ENCODE results near the gene TMPRSS4.

DNA sequence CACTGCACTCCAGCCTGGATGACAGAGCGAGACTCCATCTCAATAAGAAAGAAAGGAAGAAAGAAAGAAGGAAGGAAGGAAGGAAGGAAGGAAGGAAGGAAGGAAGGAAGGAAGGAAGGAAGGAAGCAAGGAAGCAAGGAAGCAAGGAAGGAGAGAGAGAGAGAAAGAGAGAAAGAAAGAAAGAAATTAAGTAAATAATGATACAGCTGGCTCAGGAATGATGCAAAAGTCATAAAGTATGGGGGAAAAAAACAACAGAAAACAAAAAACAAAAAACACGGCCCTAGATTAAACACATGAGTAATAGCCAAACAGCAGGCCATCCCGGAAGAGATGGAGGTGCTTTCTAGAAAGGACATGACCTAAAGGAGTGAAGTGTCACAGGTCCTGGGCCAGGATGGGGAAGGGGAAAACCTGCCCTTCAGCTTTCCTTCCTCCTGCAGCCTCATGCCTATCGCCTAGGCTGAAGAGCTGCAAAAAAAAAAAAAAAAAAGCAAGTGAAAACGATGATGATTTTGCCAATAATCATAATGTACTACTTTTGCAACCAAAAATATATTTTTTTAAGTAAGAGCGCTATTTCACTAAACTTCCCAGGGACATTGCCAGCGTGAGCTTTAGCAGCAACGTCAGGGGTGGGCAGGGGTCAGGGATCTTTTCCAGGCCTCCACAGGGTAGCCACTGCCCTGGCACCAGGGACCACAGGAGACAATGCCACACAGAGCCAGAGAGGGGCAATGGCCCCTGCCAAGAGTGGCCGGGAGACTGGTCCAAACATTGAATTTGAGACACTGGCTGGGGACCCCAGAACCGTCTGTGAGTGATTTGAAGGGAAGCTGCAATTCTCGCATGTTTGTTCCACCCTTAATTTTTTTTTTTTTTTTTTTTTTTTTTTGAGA, 28.2 kb upstream of the TMPRSS4 start:
- TF ChIP-seq, protein P1, sequence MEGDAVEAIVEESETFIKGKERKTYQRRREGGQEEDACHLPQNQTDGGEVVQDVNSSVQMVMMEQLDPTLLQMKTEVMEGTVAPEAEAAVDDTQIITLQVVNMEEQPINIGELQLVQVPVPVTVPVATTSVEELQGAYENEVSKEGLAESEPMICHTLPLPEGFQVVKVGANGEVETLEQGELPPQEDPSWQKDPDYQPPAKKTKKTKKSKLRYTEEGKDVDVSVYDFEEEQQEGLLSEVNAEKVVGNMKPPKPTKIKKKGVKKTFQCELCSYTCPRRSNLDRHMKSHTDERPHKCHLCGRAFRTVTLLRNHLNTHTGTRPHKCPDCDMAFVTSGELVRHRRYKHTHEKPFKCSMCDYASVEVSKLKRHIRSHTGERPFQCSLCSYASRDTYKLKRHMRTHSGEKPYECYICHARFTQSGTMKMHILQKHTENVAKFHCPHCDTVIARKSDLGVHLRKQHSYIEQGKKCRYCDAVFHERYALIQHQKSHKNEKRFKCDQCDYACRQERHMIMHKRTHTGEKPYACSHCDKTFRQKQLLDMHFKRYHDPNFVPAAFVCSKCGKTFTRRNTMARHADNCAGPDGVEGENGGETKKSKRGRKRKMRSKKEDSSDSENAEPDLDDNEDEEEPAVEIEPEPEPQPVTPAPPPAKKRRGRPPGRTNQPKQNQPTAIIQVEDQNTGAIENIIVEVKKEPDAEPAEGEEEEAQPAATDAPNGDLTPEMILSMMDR (IDR thresholded peaks at IDR 0.05): no peak
- TF ChIP-seq, protein P2, sequence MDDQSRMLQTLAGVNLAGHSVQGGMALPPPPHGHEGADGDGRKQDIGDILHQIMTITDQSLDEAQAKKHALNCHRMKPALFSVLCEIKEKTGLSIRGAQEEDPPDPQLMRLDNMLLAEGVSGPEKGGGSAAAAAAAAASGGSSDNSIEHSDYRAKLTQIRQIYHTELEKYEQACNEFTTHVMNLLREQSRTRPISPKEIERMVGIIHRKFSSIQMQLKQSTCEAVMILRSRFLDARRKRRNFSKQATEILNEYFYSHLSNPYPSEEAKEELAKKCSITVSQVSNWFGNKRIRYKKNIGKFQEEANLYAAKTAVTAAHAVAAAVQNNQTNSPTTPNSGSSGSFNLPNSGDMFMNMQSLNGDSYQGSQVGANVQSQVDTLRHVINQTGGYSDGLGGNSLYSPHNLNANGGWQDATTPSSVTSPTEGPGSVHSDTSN (IDR thresholded peaks at IDR 0.05): no peak
- TF ChIP-seq, protein P3, sequence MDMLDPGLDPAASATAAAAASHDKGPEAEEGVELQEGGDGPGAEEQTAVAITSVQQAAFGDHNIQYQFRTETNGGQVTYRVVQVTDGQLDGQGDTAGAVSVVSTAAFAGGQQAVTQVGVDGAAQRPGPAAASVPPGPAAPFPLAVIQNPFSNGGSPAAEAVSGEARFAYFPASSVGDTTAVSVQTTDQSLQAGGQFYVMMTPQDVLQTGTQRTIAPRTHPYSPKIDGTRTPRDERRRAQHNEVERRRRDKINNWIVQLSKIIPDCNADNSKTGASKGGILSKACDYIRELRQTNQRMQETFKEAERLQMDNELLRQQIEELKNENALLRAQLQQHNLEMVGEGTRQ (IDR thresholded peaks at IDR 0.05; ENCODE audit: borderline replicate concordance, low read depth, low read length): no peak
- no peak for TF ChIP-seq EZH2phosphoT487 (IDR thresholded peaks at IDR 0.05; ENCODE audit: borderline replicate concordance, low read depth)
- no peak for TF ChIP-seq RFX5 (IDR thresholded peaks at IDR 0.05; ENCODE audit: low read length)
- no peak for TF ChIP-seq CHD2 (IDR thresholded peaks at IDR 0.05; ENCODE audit: low read length, partially characterized antibody)

Data from SK-N-SH (cell line).